H9 (cell line): ENCODE data around the gene HMCN1. TPM values are rescaled to one million over a fixed set of nuclear protein-coding genes. Genes with fewer than 3 reads are reported as not detected.

ENCODE experiments used
- DNase-seq: peaks from one replicate; pipeline ENCODE4 v3.0.0-alpha.2; 2017
- H2AFZ ChIP-seq: one replicate; pipeline ENCODE4 v1.6.1; 2013; ENCODE audit warnings: mild to moderate bottlenecking, low read length, control low read depth, moderate library complexity
- H2AK5ac ChIP-seq: 2 replicates; pipeline ENCODE4 v1.6.1; 2013; ENCODE audit warnings: low read length, control low read depth, mixed read lengths; ENCODE audit not compliant: insufficient read length
- H2BK120ac ChIP-seq: one replicate; pipeline ENCODE4 v1.6.1; 2013; ENCODE audit warnings: low read depth, mild to moderate bottlenecking, low read length, control low read depth, inconsistent platforms; ENCODE audit not compliant: poor library complexity, severe bottlenecking
- H2BK12ac ChIP-seq: 2 replicates; pipeline ENCODE4 v1.6.1; 2013; ENCODE audit warnings: low read length, control low read depth, mixed read lengths, low read depth; ENCODE audit not compliant: insufficient read length
- H2BK15ac ChIP-seq: 2 replicates; pipeline ENCODE4 v1.6.1; 2013; ENCODE audit warnings: low read depth, low read length, control low read depth
- H2BK20ac ChIP-seq: one replicate; pipeline ENCODE4 v1.6.1; 2013; ENCODE audit warnings: low read depth, mild to moderate bottlenecking, low read length, control low read depth, inconsistent platforms; ENCODE audit not compliant: poor library complexity, severe bottlenecking
- H2BK5ac ChIP-seq: 2 replicates; pipeline ENCODE4 v1.6.1; 2013; ENCODE audit warnings: low read length, control low read depth, mixed read lengths; ENCODE audit not compliant: insufficient read length
- H3K14ac ChIP-seq: 2 replicates; pipeline ENCODE4 v1.6.1; 2013; ENCODE audit warnings: low read length, control low read depth; ENCODE audit not compliant: insufficient read depth
- H3K18ac ChIP-seq: 2 replicates; pipeline ENCODE4 v1.6.1; 2013; ENCODE audit warnings: low read depth, mild to moderate bottlenecking, mixed read lengths, low read length, control low read depth; ENCODE audit not compliant: insufficient read length
- H3K23ac ChIP-seq: 2 replicates; pipeline ENCODE4 v1.6.1; 2013; ENCODE audit warnings: low read length, control low read depth, mixed read lengths, low read depth; ENCODE audit not compliant: insufficient read length
- H3K23me2 ChIP-seq: 2 replicates; pipeline ENCODE4 v1.6.1; 2013; ENCODE audit warnings: low read depth, mild to moderate bottlenecking, mixed read lengths, low read length, control low read depth; ENCODE audit not compliant: insufficient read length, poor library complexity, severe bottlenecking
- H3K27ac ChIP-seq: 2 replicates; pipeline ENCODE4 v1.5.1; 2013; ENCODE audit warnings: low read length, control low read depth, mixed read lengths, low read depth; ENCODE audit not compliant: insufficient read length
- H3K27me3 ChIP-seq: 2 replicates; pipeline ENCODE4 v1.6.1; 2013; ENCODE audit warnings: low read length, control low read depth, inconsistent platforms; ENCODE audit not compliant: insufficient read depth
- H3K4ac ChIP-seq: 2 replicates; pipeline ENCODE4 v1.6.1; 2013; ENCODE audit warnings: low read depth, mild to moderate bottlenecking, control low read depth, inconsistent platforms, low read length, moderate library complexity
- H3K4me1 ChIP-seq: 2 replicates; pipeline ENCODE4 v1.6.1; 2013; ENCODE audit warnings: low read length, control low read depth, inconsistent platforms; ENCODE audit not compliant: insufficient read depth
- H3K4me2 ChIP-seq: 2 replicates; pipeline ENCODE4 v1.6.1; 2013; ENCODE audit warnings: low read length, control low read depth, mixed read lengths; ENCODE audit not compliant: insufficient read length, insufficient read depth
- H3K56ac ChIP-seq: 2 replicates; pipeline ENCODE4 v1.6.1; 2013; ENCODE audit warnings: low read depth, mild to moderate bottlenecking, mixed read lengths, low read length, control low read depth; ENCODE audit not compliant: insufficient read length
- H3K79me1 ChIP-seq: 2 replicates; pipeline ENCODE4 v1.6.1; 2013; ENCODE audit warnings: low read depth, mild to moderate bottlenecking, moderate library complexity, low read length, control low read depth, inconsistent platforms; ENCODE audit not compliant: insufficient read depth, poor library complexity, severe bottlenecking
- H3K79me2 ChIP-seq: 2 replicates; pipeline ENCODE4 v1.6.1; 2013; ENCODE audit warnings: low read length, control low read depth, inconsistent platforms; ENCODE audit not compliant: insufficient read depth
- H3K9ac ChIP-seq: 2 replicates; pipeline ENCODE4 v1.6.1; 2013; ENCODE audit warnings: low read length, control low read depth, mixed read lengths; ENCODE audit not compliant: insufficient read length; ENCODE audit errors: extremely low read depth
- H3K9me3 ChIP-seq: one replicate; pipeline ENCODE4 v1.6.1; 2013; ENCODE audit warnings: low read depth, low read length, inconsistent platforms; ENCODE audit not compliant: control insufficient read depth
- H3T11ph ChIP-seq: one replicate; pipeline ENCODE4 v1.6.1; 2013; ENCODE audit warnings: mild to moderate bottlenecking, low read length, control low read depth, inconsistent platforms
- H4K20me1 ChIP-seq: one replicate; pipeline ENCODE4 v1.6.1; 2013; ENCODE audit not compliant: control insufficient read depth, insufficient read length, insufficient read depth
- H4K5ac ChIP-seq: 2 replicates; pipeline ENCODE4 v1.6.1; 2013; ENCODE audit warnings: low read depth, mild to moderate bottlenecking, mixed read lengths, low read length, control low read depth; ENCODE audit not compliant: insufficient read length
- H4K8ac ChIP-seq: replicated peaks from 2 replicates; pipeline ENCODE4 v1.6.1; 2013; ENCODE audit warnings: low read length, control low read depth, mixed read lengths, low read depth; ENCODE audit not compliant: insufficient read length
- H4K91ac ChIP-seq: 2 replicates; pipeline ENCODE4 v1.6.1; 2013; ENCODE audit warnings: low read depth, mild to moderate bottlenecking, moderate library complexity, mixed read lengths, low read length, control low read depth; ENCODE audit not compliant: insufficient read length
- H3K27ac Mint-ChIP-seq, 3 experiments: 2 replicates in 2 of 3; 3 replicates in 1 of 3; pipeline ENCODE4 v1.8.0; 2020 to 2021; ENCODE audit warnings: mixed read lengths in 3 of 3, mild to moderate bottlenecking in 1 of 3, moderate library complexity in 1 of 3
- H3K27me3 Mint-ChIP-seq: 2 replicates; pipeline ENCODE4 v1.8.0; 2021; ENCODE audit warnings: low read depth, mild to moderate bottlenecking, moderate library complexity, mixed read lengths
- H3K36me3 Mint-ChIP-seq, 3 experiments: 2 replicates in 2 of 3; 3 replicates in 1 of 3; pipeline ENCODE4 v1.8.0; 2020 to 2021; ENCODE audit warnings: low read depth in 3 of 3, mixed read lengths in 3 of 3; ENCODE audit not compliant: insufficient read depth in 1 of 3
- H3K4me1 Mint-ChIP-seq, 2 experiments: 2 replicates each; pipeline ENCODE4 v1.8.0; 2020; ENCODE audit warnings: mixed read lengths in 2 of 2
- H3K4me3 Mint-ChIP-seq, 2 experiments: 2 replicates in 1 of 2; 3 replicates in 1 of 2; pipeline ENCODE4 v1.8.0; 2020 to 2021; ENCODE audit warnings: mild to moderate bottlenecking in 2 of 2, mixed read lengths in 2 of 2, moderate library complexity in 1 of 2
- H3K9me3 Mint-ChIP-seq, 2 experiments: 2 replicates in 1 of 2; 3 replicates in 1 of 2; pipeline ENCODE4 v1.8.0; 2020; ENCODE audit warnings: mild to moderate bottlenecking in 2 of 2, mixed read lengths in 2 of 2, moderate library complexity in 1 of 2
- CTCF ChIP-seq: fragments of 200-600 bp; sonication (generic); conservative IDR thresholded peaks from 3 replicates; pipeline ENCODE4 v1.8.0; 2021; ENCODE audit warnings: antibody characterized with exemption, mild to moderate bottlenecking
- WGBS: extraction: QIAGEN DNeasy Blood & Tissue Kit; methylation state at CpG from one replicate; pipeline ENCODE4 v1.1.7; 2013; ENCODE audit warnings: missing lambda C conversion rate, low lambda C conversion rate, mixed read lengths; ENCODE audit not compliant: insufficient read length; ENCODE audit errors: extremely low coverage; 5-methylcytosine and 5-hydroxymethylcytosine counted together
- total RNA-seq: library from RNA; stranded (reverse); gene quantifications from 2 replicates; pipeline ENCODE4 v1.2.1, GENCODE V29; 2021

Gene HMCN1
- total RNA-seq, 1 experiment from 2014 or later, result 3.3 TPM

DNA sequence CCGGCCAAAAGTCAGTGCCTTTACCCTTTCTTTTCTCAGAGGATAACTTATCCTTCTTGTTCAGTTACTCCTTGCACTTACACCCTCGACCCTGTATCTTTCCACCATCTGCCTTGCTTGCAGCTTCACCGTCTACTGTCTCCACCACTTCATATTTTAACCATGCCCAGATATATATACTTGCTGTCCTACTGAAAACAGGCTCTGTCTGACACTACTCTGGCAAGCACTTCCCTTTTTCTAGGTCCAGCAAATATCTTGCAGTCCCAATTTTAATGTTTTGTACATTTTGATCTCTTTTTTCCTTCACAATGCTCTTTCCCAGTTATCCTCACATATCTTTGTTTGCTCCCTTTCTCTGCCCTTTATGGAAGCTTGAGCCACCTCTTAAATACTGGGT lies 332.2 kb downstream of the HMCN1 start:
- H3K4me2 ChIP-seq, result no peak overlapping the region
- H4K91ac ChIP-seq, result no peak overlapping the region
- no CpG with 5 or more reads among the region's 3 CpGs for WGBS
- no peak overlapping the region for H3K56ac ChIP-seq
- no peak overlapping the region for H2AK5ac ChIP-seq
- H3K14ac ChIP-seq, result no peak overlapping the region
- H3K18ac ChIP-seq, result no peak overlapping the region
- H3K9me3 ChIP-seq, result no peaks in the 10 kb centered on the region
- no peak overlapping the region for H2BK5ac ChIP-seq
- H3K4ac ChIP-seq, result no peak overlapping the region
- no peak for TF ChIP-seq CTCF
- no peak overlapping the region for H2BK120ac ChIP-seq
- no peak overlapping the region for H3T11ph ChIP-seq
- no peak overlapping the region for H3K4me3 Mint-ChIP-seq
- no peaks in the 10 kb centered on the region for H3K36me3 Mint-ChIP-seq
- H3K9me3 Mint-ChIP-seq, result no peaks in the 10 kb centered on the region
- no peaks in the 10 kb centered on the region for H3K27me3 ChIP-seq
- no peaks in the 10 kb centered on the region for H3K4me1 Mint-ChIP-seq
- H2BK15ac ChIP-seq, result no peak overlapping the region
- no peaks in the 10 kb centered on the region for H4K20me1 ChIP-seq
- no peak overlapping the region for H3K9ac ChIP-seq
- no peak overlapping the region for H3K27ac Mint-ChIP-seq
- no peak overlapping the region for H4K5ac ChIP-seq
- no peak overlapping the region for H3K23ac ChIP-seq
- no peak overlapping the region for H4K8ac ChIP-seq
- no peaks in the 10 kb centered on the region for H3K79me2 ChIP-seq
- no peak overlapping the region for H3K27ac ChIP-seq
- H3K23me2 ChIP-seq, result no peaks in the 10 kb centered on the region
- H2AFZ ChIP-seq, result no peak overlapping the region
- no peaks in the 10 kb centered on the region for H3K79me1 ChIP-seq
- no peak overlapping the region for H2BK20ac ChIP-seq
- no peaks in the 10 kb centered on the region for H3K27me3 Mint-ChIP-seq
- H3K4me1 ChIP-seq, result no peaks in the 10 kb centered on the region
- DNase-seq, result no peak
- H2BK12ac ChIP-seq, result no peak overlapping the region
